Activated CD4-positive, CD25-positive, alpha-beta regulatory T cell treated with anti-CD3 and anti-CD28 coated beads, Interleukin-2, amount 50 U/mL, for 72 hours (primary cell): ENCODE data around the gene DLGAP4.

Experiments
- DNase-seq: peaks from one replicate; pipeline ENCODE4 v3.0.0; 2021

The DLGAP4 gene

DNA sequence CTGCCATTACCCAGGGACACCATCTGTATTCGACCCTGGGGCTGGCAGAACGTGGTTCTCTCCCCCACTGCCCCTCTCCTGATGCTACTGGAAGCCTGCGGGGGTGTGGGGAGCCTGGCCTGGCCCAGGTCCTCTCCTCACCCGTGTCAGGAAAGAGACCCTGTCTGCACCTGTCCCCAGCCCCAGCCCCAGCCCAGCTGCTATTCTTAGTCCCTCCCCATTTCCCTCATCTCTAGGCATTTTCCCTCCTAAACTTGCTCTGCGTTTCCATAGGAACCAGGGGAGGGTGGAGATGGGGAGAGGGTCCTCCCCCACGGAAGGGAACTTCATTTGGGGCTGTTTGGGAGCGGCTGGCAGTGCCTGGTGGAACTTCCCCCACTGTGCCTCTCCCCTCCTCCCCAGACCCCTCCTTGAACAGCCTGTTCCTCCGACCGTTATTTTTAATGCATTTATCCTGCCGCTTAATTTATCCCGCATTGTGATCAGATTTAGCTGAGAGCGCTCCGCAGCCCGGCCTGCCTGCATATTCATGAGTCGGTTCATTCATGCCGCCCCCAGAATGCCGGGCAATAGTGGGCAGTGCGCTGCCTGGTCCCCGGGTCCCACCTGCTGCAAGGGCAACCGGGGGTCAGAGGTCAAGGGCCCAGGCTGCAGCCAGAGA lies 31.8 kb upstream of the DLGAP4 start:
- no peak for DNase-seq

DNA sequence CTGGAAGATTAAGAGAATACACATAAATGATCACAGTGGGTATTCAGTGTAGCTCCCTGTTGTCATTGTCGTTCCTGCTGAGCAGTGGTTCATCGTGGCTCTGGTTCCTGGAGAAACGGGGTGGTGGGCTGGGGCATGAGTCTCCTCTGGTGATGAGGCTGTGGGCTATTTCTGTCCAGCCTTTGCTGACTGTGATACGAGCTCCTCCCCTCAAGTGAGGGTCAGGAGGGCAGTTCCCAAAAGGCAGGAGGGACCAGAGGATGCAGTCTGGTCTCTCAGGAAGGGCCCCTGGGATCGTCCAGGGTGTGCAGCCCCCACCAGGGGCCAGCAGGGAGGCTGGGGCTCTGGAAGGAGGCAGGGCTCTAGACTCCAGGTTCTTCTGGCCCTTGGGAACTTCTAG lies 31.1 kb upstream of the DLGAP4 start:
- no peak for DNase-seq

DNA sequence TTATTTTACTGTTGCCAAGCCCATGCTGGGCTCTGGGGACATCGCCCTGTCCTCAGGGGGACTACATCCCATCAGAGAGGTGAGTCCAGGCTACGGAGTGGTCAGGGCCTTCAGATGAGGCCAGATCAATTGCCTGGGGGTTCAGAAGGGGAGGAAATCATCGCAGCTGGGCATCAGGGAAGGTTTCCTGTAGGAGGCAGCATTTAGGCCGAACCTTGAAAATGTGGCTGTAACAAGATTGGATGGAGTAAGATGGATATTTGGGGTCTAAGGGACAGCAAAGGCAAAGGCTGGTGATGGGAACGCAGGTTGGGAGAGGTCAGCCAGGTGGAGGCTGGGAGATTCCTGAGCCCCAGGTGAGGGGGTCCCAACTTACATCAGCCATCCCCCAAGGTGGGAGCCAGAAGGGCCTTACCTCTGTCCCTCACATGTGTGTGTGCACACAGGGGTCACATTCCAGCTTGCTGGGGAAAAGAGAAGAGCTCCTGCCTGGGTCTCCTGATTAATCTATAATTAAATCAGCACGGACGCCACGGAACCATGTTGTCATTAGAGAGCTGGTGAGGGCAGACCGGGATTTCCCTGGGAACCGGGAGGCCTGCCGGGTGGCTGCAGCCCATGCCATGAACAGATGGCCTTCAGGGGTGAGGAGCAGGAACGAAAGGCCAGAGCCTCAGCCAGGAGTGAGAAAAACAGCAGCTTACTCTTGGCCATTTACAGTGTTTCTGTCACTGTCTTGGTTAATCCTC lies 30.5 kb upstream of the DLGAP4 start:
- no peak for DNase-seq

DNA sequence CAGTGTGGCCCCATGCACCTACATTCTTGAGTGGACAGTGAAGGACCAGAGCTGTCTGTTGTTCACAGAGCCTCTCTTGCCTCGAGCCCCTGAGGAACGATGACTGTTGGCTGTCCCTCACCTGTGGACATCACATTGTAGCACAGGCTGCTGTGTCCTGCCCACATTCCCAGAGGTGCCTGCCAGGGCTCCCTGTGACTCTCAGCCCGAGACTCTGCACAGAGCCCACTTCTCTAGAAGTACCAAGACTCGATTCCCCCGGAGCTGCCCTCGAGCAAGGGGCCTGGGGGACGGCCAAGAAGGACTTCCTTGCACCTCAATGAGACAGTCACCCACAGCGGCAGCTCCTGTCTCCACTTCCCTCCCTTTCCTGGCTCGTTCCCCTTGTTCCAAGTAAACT lies 28.6 kb upstream of the DLGAP4 start:
- DNase-seq, result no peak

DNA sequence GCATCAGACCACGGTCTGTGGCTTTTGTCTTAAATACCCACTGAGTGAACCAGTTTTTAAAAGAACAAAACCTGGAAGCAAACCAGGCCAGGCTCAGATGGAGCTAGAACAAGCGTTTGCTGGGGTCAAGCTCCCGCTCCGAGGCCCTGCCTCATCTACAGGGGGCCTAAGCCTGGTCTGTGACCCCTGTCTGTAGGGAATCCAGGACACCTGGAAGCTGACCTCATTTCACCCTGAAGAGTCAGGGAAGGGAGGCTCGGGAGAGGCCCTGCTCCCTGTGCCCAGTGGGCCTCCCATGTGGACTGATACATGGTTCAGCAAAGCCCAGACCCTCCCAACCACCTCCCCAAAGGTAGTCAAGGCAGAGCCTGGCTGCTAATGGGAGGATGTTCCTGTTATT lies 26.8 kb upstream of the DLGAP4 start:
- no peak for DNase-seq

DNA sequence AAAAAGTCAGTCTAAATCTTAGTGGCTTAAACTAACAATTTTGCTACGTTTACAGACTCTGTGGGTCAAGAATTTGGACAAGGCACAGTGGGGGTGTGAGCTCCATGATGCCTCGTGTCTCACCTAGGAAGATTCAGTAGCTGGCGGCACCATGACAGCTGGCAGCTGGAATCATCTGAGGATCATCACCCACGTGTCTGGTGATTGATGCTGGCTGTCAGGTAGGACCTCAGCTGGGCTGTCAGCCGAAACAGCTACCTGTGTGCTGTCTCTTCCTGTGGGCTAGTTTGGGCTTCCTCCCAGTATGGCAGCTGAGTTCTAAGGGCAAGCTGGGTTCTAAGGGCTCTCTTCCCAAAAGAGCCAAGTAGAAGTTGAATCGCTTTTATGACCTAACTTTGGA lies 26.4 kb upstream of the DLGAP4 start:
- no peak for DNase-seq

DNA sequence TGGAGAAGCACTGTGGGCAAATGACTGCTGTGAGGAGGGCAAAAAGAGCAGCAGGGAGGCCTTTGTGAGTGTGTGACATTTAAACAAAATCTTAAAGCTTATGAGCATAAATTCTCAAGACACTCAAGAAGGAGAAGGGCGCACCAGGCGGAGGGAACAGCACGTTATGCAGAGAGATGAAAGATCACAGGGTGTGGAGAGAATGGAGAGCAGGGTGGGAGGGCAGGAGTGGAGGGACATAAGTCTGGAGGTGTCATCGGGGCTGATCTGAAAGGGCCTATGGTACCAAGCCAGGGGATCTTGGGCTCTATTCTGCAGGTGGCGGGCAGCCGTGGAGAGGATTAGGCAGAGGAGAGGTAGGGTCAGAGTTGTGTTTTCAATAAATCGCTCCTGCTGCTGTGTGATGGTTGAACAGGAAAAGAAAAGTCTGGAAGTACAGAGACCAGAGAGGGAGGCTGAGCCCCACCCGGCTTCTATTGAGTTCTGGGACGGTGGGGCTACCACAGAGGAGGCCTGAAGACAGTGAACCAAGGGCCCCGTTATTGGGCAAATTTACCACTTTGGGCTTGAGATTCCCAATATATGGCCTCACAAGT lies 24.3 kb upstream of the DLGAP4 start:
- DNase-seq, result no peak

DNA sequence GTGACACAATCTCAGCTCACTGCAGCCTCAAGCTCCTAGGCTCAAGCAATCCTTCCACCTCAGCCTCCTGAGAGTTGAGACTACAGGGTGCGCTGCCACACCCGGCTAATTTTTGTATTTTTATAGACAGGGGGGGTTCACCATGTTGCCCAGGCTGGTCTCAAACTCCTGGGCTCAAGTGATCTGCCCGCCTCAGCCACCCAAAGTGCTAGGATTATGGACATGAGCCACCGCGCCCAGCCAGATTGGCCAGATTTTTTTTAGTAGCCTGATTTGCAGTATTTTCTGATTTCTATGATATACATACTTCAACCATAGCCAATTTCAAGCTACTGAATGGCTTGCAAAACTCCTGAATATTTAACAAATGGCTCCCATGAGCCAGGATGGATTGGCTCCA lies 21.4 kb upstream of the DLGAP4 start:
- DNase-seq, result no peak

DNA sequence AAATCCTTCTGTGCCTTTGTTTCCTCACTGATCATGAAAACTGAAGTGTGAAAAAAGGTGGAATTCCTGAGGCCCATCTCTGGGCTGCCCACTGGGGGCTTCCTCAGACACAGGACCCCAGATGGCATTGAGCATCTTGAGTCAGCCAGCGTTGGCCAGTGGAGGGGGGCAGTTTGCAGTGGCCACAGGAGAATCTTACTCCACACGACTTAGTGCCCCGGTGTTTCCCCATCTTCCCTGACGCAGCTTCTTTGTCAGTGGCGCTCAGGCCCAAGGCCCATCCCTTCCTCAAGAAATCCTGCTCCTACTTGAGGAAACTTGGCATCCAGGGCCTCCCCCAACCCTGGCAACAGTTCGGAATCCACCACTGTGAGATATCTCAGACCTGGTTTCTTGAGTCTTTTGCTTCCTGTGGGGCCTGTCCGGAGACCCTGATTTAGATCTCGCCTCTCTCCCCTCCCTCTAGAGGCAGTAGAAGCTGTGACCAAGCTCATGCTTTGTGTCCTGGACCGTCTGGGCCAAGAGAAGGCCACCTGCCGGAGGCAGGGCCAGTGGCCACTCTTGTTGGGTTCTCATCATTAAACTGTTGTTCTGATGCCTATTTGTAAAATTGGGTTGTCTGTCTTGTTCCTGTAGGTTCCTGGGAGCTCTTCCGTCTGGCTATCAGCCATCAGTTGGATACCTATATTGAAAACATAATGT lies 20.2 kb upstream of the DLGAP4 start:
- DNase-seq, result no peak

DNA sequence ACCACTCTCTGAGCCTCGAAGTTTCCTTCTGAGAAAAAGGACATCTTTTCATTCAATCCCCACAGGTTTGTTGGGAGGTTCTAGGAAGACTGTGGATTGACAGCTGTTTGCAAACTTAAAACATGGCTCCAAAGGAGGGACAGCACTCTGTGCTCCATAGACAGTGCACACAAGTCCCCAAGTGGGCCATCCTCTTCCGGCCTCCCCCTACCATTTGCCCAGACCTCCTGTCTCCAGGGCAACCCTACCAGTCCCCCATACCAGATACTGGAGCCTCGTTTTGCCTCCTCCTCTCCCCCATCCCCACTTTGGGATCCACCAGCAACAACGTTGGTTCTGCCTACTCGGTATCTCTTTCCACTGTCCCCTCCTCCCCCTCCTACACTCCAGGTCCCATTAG lies 8.5 kb upstream of the DLGAP4 start:
- DNase-seq, result no peak

DNA sequence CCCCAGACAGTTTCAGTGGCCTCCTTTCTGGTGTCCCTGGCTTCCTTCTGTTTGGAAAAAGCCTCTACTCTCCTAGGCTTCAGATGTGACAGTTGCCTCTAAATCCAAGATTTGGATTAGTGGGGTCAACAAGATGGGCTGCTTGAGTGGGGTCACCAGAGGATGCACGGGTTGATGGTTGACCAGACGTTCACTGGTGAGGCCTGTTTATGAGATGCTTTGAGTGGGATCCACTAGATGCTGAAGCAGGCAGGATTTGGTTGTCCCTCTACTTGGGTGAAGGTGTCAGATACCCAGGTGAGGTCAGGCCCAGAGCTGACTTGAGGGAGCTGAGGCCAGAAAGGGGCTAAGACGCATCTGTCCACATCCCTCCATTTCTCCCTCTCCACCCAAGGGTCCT lies 8.1 kb upstream of the DLGAP4 start:
- no peak for DNase-seq

DNA sequence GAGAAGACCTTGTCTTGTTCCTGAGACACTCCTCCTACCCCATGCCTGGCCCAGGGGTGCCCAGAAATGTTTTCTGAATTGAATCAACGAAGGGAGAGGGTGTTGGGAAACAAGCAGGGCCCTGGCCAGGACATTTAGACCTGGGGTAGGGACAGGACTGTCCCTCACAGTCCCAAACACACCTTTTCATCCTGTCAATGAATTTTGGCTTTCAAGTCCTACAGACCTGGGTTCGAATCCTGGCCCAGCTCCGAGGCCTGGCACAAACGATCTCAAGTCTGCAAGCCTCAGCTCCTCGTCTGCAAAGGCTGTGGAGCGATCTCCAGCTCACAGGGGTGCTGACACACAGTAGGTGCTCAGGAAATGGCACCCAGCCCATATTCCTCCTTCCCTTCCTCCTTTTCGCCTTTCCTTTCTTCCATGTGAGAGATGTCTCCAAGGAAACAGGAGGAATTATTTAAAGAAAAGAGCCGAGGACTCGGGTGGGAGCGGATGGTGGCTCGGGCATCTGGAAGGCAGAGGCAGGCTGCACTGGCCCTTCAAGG lies 7.3 kb upstream of the DLGAP4 start:
- DNase-seq, result peak; percentile 9

DNA sequence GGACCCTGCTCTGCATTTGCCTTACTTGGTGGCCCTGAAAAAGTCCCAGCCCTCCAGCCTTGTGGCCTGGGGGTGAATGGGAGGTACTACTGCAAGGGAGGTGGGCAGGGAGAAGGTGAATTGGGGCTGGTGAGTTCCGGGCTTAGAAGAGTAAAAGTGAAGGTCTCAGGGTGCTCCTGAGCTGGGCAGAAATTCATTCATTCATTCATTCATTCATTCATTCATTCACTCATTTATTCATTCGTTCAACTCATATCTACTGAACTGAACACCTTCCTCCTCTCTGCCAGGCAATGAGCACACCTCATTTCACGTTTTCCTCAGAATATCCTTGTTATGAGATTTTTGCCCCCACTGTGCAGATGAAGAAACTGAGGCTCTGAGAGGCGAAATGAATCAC lies 6.7 kb upstream of the DLGAP4 start:
- DNase-seq, result no peak

DNA sequence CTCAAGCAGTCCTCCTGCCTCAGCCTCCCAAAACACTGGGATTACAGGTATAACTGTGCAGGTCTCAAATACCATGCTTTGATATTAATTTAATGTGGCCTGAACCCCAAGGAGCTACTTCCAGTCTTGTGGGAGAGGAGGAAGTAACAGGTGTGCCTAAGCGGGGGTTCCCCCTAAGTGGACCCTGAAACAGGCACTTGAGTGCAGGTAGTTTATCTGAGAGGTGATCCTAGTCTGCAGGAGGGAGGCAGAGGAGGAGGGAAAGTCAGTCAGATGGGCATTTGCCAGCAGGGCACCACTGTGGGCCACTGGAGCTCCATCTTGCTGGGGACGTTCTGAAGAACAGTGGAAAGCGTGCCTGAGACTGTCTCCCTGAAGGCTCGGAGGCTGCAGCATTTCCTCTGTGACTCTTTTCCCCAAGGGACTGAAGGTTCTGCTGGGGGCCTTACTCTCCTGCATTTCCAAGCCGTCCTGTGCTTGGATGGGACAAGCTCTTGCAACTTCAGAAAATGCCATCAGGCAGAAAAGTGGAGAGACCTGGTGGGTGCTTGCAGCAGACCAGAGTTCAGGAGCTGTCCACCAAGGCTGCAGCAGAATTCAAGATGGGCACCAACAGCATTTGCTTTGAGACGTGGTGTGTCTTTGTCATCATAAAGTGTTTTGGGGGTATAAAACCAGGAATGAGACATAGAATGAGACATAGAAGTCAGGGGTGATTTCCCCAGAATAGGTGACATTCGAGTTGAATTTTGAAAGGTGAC lies 4.6 kb upstream of the DLGAP4 start:
- no peak for DNase-seq

DNA sequence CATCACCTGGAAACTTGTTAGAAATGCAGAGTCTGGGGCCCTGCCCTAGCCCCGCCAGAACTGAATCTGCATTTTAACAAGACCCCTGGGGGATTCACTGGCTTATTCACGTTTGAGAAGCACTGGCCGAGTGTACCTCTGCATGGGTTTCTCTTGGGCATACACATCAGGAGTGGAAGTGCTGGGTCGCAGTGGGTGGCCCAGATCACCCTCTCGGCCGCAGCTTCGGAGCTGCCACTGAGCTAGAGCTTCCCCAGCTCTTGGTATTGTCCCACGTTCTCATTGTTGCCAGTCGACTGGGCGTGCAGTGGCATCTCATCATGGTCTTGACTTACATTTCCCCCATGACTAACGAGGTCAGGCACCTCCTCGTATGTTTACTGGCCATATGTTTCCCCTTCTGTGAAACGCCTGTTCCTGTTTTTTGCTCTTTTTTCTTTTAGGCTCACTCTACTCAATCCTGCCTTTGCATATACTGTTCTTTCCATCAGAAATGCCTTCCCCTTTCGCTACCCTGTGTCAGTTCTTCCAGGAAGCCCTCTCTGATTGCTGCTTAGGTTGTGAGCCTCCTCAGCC lies 3.0 kb upstream of the DLGAP4 start:
- DNase-seq, result no peak

DNA sequence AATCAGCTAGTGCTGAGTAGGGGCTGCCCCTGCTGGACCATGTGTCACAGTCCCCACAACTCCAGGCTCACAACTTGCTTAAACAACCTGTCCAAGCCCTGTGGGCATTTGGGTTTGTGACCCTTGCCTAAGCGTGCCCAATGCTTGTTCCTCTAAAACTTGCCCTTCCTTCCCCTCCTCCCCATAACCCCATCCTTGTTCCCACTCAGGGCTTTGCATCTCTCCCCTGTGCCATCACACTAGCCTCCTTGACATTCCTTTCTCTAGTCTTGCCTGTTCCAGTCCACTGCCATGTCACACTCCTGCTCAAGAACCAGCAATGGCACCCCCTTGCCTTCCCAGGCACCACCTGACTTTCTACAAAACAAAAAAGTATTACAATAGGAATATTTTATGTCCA lies 2.3 kb upstream of the DLGAP4 start:
- no peak for DNase-seq

DNA sequence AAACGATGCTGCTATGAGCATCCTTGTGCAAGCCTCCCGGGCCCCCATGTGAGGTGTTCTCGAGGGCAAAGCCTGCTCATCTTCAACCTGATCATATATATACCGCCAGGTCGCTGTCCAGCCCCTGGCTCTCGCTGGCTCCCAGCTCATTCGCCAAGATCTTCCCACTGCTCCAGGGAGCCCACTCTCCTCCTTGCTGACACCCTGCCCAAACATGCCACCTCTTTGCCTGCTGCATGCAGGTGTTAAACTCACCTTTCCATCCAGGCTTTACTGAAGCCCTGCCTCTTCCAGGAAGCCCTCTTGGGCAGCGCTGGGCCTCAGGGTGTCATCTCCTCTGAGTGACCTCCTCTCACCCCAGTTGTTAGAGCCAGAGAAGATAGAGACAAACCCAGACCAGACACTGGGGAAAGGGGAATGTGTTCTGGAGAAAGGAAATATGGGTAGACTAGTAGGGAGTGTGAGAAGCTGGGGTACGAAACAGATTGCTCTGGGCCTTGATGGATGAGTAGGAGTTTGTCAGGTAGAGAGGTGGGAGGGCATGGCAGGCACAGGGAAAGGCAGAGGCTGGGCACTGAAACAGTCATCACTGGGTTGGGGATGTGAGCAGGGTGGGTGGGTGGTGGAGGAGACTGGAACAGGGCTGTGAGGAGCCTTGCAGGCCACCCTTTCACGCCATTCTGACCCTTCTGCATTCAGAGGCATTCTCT lies 1.2 kb upstream of the DLGAP4 start:
- DNase-seq, result no peak

DNA sequence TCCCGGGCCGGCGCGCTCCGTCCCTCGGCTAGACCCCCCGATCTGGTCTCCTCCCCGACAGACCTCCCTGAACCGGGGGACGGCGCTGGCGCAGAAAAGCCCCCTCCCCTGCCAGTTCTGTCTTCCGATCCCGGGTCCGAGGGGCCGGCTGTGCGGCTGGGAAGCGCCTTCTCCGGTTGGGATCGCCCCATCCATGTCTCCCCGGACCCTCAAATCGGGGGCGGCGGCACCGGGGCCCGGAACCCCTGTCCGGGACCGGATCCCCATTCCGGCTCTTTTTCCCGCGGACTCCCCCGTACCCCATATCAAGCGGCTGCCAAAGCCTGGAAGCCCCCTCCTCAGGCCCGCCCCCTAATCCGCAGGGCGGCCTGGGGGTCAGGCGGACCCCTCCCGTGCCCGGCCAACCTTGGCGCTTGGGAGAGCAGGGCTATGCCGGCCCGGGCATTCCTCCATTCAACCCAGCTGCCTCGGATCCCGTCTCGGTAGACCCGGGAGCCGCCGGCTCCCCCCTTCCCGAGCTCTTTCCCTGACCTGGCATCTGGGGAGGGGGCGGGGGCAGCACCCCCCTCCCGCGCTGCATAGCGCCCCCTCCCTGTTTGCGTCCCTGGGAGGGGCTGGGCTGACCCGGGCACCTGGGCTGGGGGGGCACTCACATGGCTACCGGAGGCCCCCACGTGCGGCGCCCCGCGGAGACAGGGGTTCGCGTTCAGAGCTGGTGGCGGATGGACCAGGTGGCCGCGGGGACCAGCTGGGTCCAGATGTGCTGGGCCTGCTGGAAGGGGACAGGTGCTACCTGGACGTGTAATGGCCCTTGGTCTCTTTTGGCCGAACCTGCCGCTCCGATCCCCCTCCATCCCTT lies 643 bp downstream of the DLGAP4 start:
- no peak for DNase-seq

DNA sequence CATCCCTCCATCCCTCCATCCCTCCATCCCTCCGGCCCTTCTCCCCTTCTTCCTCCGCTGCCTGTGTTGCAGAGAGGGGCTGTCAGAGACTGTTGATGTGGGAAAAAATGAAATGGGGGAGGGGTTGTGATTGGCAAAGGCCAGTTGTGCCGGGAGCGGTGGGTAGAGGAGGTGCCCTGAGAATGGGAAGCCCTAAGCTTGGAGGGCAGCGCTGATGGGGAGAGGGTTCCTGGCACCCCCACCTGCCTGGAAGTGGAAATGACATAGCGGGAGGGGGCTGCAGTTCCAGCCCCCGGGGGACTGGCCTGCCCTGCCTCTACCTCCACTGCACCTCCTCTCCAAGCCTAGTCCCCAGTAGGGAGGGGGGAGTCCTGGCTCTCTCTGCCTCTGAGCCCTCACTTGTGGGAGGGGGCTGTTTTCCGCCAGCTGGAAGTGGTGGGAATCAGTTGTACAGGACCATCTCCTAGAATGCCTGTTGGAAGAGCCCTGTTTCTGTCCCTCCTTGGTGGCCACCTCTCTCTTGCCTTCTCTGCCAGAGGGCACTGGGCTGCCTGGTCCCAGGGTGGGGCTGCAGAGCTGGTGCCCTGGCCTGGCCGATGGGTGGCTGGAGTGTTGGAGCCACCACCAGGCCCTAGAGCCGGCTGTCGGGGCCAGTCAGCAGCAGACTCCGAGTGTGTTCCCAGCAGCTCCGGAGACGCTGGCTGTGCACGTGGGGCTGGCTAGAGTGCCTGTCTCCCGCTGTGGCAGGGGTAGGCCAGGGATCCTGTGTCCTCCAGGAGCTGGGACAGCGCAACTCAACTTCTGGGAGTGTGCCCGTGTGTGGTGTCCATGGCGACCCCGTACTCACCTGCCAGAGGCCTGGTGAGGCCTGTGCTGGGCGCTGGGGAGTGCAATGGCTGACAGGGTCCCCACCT lies 1.5 kb downstream of the DLGAP4 start:
- no peak for DNase-seq

DNA sequence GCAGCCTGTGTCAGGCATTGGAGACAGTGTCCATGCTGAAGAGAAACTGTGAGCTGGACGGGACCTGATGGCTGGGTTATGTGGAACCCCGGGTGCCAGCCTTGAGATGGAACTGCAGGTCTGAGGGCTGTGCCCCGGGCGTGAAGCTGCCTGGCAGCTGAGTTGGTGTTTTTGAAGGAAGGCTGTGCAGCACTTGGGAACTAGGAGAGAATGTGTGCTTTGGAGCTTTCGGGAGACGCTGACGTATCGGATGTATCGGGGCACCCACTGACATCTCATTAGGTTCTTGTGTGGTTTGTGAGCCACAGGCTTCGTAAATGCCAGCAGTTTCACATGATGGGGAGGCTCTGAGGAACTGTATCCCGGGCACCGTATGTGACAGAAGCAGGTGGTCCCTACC lies 2.2 kb downstream of the DLGAP4 start:
- no peak for DNase-seq
